HG03175 (cell line): ENCODE results near the gene CTRB1.
"Not testable (repeated sequence)": the region's sequence is repeated elsewhere in the genome, so short reads cannot be mapped to it uniquely, and the experiment has no call there.

Experiments
- ATAC-seq: cut with Tn5 transposase; IDR thresholded peaks from one replicate; pipeline ENCODE4 v1.9.1; 2021; ENCODE audit warnings: mild to moderate bottlenecking, moderate library complexity; ENCODE audit not compliant: unreplicated experiment

Gene CTRB1

GRCh38 chr16:75238853-75239541 lies 20.2 kb downstream of the CTRB1 start:
- no peak for ATAC-seq

- ATAC-seq = no peak
Measured at GRCh38 chr16:75239542-75240122, 20.8 kb downstream of the CTRB1 start.

- not testable (repeated sequence) for ATAC-seq
Measured at GRCh38 chr16:75240633-75241032, 21.8 kb downstream of the CTRB1 start.

- ATAC-seq = no peak
Measured at GRCh38 chr16:75241412-75241811, 22.6 kb downstream of the CTRB1 start.

- no peak for ATAC-seq
Measured at GRCh38 chr16:75241955-75242354, 23.2 kb downstream of the CTRB1 start.

- ATAC-seq = not testable (repeated sequence)
Measured at GRCh38 chr16:75242436-75243078, 23.8 kb downstream of the CTRB1 start.

- no peak for ATAC-seq
Measured at GRCh38 chr16:75243667-75244224, 25.0 kb downstream of the CTRB1 start.

- ATAC-seq = no peak
Measured at GRCh38 chr16:75244225-75244809, 25.5 kb downstream of the CTRB1 start.

- no peak for ATAC-seq
Measured at GRCh38 chr16:75244844-75245758, 26.3 kb downstream of the CTRB1 start.

- no peak for ATAC-seq
Measured at GRCh38 chr16:75246504-75247205, 27.9 kb downstream of the CTRB1 start.

GRCh38 chr16:75247249-75247648 lies 28.5 kb downstream of the CTRB1 start:
- ATAC-seq = no peak

GRCh38 chr16:75248142-75248535 lies 29.4 kb downstream of the CTRB1 start:
- no peak for ATAC-seq

- no peak for ATAC-seq
Measured at GRCh38 chr16:75248536-75249380, 30.0 kb downstream of the CTRB1 start.

GRCh38 chr16:75249441-75249840 lies 30.7 kb downstream of the CTRB1 start:
- no peak for ATAC-seq

- ATAC-seq = no peak
Measured at GRCh38 chr16:75250089-75250808, 31.5 kb downstream of the CTRB1 start.

- peak; percentile 49 for ATAC-seq
Measured at GRCh38 chr16:75250809-75251279, 32.1 kb downstream of the CTRB1 start.

GRCh38 chr16:75251280-75252048 lies 32.7 kb downstream of the CTRB1 start, which contains the start of gene BCAR1:
Gene BCAR1, minus strand, starts transcription at chr16:75251624. Its CDS starts 142 bp downstream, at chr16:75251482.
- peak; percentile 71 for ATAC-seq
